Measurements from ENCODE around the gene C21orf58.

Gene C21orf58

GRCh38 chr21:46289655-46290179, 34.0 kb downstream of the C21orf58 start:
- no peak for DNase-seq

GRCh38 chr21:46287541-46287940, 36.1 kb downstream of the C21orf58 start:
- no peak for DNase-seq

GRCh38 chr21:46286648-46287002, 37.0 kb downstream of the C21orf58 start:
- no peak for DNase-seq

DNA sequence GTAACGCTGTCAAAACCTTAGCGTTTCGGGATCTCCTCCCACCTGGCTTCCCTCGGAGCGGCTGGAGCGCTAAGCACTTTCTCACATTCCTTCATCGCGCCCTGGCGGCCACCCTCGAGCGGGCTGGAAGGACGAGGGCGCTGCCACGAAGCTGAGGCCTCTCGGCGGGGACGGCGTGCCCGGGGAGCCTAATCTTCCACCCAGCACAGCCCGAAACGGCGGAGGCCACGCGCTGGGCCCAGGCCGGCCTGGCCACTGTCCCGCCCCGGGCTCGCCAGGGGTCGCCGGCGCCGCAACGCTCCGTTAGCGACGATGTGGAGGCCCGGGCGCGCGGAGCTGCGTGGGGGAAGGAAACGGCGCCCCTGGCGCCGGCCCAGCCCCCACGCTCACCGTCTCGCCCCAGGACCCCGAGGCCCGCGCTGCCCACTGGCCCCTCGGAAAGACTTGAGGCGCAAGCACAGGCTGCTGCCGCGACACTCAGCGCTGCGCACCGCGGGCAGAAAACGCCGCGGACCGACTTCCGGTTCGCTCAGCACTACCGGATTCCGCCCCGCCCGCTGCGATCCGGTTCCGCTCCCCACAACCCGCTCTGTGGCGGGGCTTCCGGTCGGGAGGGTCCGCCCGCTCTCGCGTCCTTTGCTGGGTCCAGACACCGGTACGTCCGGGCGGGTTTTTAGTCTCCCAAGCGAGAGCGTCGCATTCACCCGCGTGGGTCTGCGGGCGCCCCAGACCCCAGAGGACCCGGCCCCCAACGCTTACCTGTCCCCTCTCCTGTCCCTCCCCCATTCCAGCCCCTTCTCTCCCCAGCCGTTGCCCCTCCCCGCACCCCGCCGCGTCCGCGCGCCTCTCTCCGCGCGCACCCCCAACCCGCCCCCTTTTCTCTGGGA, 37.7 kb downstream of the C21orf58 start, which contains the start of gene YBEY:
YBEY (plus strand) TSS at position 582 of the 887 bp plus-strand sequence. CDS start 572 bp downstream, outside the sequence.
- peak; percentile 86 for DNase-seq

DNA sequence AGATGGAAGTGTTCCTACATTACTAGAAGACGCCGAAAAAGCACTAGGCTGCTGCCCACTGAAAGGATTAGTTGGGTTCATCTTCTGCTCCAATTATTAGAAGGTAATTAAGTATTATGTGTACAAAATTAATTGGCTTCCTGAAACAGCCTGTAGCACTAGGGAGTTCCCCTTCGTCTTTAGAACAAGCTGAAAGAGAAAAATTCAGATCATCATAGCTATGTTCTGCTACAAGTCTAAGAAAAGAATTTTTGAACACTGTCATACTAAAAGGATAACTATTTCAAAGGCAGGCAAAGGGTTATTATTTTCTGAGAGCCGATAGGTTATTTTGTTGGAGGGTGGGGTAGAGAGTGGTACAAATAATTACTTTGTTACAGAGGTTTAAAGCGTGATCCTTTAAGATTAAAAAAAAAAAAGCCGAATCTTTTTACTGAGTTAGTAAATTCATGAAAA, 38.4 kb downstream of the C21orf58 start, which contains the start of gene MCM3AP:
MCM3AP (minus strand) TSS at position 406 of the 456 bp plus-strand sequence; CDS start at position 81, 325 bp downstream.
- no peak for DNase-seq

DNA sequence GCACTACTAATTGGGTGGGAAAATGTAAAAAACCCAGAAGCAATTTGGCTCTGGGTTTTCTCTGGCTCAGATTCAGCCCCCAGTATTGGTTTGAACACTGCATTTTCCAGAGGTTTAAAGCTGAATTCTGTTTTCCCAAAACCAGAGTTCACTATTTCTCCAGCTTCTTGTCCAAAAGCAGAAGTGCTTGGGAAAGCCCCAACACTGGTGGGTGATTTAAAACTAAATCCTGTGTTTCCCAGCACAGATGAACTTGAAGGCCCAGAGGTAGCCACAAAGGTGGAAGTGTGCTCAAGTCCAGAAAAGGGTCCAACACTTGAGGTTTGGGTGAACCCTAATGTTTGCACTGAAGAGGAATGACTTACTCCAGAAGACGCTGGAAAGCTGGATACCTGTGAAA, 38.9 kb downstream of the C21orf58 start:
- no peak for DNase-seq

GRCh38 chr21:46284077-46284644, 39.5 kb downstream of the C21orf58 start:
- DNase-seq = no peak

- no peak for DNase-seq
Measured at GRCh38 chr21:46274797-46275390, 48.8 kb downstream of the C21orf58 start.

- DNase-seq = no peak
Measured at GRCh38 chr21:46273341-46273740, 50.3 kb downstream of the C21orf58 start.

GRCh38 chr21:46269466-46269865, 54.2 kb downstream of the C21orf58 start:
- no peak for DNase-seq

- DNase-seq = no peak
Measured at GRCh38 chr21:46268371-46268770, 55.3 kb downstream of the C21orf58 start.

DNA sequence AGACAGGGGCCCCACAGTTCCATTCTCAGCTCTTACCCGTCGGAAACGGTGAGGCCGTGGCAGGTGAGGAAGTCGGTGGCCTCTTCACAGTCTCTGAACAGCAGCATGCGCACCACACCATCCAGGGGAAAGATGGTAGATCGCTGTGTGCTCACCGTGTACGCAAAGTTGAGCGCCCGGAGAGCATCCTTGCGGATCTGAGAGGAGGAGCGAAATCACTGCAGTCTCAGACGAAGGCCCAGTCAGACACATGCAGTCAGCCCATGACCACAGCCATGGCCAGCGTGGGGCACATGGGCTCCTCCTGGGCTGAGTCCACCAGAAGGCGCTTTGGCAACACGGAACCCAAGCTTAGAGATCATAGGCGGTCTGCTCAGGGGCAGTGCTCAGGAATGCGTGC, 56.7 kb downstream of the C21orf58 start:
- no peak for DNase-seq

- no peak for DNase-seq
Measured at GRCh38 chr21:46265736-46266525, 57.7 kb downstream of the C21orf58 start.

DNA sequence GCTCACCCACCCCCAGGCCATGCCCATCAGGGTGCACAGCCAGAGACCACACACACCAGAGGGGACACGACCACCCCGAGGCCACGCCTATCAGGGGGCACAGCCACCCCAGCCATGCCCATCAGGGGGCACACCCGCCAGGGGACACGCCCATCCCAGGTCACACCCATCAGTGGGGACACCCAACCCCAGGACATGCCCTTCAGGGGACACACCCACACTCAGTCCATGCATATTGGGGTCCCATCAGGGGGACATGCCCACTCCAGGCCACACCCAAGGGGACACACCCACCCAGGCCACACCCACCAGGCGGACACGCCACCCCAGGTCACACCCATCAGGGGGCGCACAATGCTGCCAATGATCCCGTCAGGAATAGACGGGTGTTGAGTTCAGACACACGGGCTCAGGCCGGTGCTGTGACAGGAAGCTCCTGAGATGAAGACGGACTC, 59.0 kb downstream of the C21orf58 start:
- DNase-seq = no peak

DNA sequence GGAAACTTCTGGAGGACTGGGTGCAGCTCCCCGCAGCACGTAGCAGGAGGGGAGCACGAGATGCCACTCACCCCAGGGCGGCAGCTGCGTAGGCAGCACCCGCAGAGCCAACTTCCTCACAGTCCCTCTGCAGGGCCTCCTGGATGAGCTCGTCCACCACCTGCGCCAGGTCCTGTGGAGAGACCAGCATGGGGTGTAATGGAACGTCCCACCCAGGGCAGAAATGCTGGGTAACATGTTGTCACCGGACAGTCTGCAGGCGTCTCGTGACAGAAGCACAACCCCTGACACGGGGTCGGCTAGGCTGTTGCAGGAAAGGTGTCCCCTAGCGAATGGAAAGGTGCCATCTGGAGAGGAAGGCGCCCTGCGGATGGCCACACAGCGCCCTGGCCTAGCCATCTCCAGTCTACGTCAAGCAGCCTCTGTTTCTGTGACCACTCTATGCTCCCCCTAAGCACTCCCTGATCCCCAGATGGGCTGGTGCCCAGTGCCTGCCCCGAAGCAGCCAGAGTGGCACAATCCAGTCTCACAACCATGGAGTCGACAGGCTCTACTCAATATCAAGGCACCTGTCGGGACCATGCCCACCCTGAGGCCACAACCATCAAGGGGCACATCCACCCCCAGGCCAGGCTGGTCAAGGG, 59.5 kb downstream of the C21orf58 start:
- DNase-seq = no peak

DNA sequence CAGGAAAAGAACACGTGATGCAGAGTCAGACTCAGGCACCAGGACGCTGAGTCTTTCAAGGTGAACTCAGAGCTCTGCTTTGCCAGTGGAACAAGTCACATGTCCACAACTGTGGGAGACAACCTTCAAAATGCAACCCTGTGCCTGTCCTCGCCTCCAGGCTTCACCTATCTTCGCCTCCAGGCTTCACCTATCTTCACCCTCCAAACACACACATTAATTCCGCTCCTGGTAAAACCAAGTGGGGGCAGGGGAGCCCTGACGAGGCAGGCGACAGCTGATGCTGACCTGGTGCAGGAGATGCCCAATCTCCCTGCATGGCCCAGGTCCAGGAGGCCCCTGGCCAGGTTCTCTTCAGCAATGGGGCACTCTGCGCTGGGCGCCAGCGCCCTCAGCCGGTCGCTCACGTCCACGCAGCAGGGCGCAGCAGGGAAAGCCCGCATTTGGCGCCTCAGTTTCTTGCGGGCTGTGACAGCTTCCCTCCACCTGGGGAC, 67.1 kb downstream of the C21orf58 start:
- no peak for DNase-seq

GRCh38 chr21:46255758-46256337, 67.8 kb downstream of the C21orf58 start:
- no peak for DNase-seq

GRCh38 chr21:46255166-46255565, 68.5 kb downstream of the C21orf58 start:
- no peak for DNase-seq

GRCh38 chr21:46254208-46254975, 69.3 kb downstream of the C21orf58 start:
- DNase-seq = no peak

DNA sequence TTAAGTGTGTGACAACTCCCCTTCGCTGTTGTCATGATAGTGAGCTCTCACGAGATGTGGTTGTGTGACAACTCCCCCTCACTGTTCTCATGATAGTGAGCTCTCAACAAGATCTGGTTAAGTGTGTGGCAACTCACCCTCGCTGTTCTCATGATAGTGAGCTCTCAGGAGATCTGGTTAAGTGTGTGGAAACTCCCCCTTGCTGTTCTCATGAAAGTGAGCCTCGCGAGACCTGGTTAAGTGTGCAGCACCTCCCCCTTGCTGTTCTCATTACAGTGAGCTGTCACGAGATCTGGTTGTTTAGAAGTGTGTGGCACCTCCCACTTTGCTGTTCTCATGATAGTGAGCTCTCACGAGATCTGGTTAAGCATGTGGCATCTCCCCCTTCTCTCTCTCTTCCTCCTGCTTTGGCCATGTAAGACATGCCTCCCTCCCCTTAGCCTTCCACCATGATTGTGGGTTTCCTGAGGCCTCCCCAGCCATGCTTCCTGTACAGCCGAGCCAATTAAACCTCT, 70.0 kb downstream of the C21orf58 start:
- DNase-seq = peak; percentile 65

Measured in CD4-positive, alpha-beta T cell treated with Interleukin-10 for 1 hour (primary cell).